ENCODE measurements around the gene MVD. TPM values are rescaled to one million over a fixed set of nuclear protein-coding genes. Genes with fewer than 3 reads are reported as not detected.

Gene MVD, protein sequence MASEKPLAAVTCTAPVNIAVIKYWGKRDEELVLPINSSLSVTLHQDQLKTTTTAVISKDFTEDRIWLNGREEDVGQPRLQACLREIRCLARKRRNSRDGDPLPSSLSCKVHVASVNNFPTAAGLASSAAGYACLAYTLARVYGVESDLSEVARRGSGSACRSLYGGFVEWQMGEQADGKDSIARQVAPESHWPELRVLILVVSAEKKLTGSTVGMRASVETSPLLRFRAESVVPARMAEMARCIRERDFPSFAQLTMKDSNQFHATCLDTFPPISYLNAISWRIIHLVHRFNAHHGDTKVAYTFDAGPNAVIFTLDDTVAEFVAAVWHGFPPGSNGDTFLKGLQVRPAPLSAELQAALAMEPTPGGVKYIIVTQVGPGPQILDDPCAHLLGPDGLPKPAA
- 32.1 and 44.2 TPM in 2 replicates for total RNA-seq

DNA sequence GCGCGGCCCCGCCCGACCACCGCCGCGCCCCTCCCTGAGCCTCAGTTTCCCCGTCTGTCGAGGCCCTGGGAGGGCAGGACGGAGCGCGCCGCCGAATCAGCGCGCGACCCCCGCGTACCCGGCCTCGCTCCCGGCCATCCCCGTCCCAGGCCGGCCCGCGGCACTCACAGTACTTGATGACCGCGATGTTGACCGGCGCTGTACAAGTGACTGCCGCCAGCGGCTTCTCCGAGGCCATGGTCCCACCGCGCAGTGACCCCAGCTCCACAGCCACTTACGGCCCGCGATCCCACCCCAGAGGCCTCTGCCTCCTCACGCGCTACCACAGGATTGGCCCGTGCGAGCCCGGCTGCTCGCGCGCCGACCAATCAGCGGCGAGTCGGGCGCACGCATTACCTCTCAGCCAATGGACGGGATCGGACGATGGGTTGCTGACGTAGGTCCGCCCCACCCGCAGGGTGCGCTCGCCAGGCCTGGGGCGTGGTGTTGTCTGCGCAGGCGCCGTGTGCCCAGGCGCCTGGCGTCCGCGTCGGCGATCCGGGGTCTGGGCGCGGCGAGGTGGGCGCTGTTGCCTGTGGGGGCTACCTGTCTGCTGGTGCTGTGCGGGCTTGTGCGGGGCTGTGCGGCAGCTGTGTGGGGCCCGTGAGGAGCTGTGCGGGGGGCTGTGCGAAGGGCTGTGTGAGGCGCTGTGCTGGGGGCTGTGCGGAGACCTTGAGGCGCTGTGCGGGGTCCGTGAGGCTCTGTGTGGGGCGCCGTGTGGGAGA lies at the start of gene MVD:
MVD (minus strand) TSS at position 249 of the 764 bp plus-strand sequence; CDS start at position 238, 11 bp downstream.

DNA sequence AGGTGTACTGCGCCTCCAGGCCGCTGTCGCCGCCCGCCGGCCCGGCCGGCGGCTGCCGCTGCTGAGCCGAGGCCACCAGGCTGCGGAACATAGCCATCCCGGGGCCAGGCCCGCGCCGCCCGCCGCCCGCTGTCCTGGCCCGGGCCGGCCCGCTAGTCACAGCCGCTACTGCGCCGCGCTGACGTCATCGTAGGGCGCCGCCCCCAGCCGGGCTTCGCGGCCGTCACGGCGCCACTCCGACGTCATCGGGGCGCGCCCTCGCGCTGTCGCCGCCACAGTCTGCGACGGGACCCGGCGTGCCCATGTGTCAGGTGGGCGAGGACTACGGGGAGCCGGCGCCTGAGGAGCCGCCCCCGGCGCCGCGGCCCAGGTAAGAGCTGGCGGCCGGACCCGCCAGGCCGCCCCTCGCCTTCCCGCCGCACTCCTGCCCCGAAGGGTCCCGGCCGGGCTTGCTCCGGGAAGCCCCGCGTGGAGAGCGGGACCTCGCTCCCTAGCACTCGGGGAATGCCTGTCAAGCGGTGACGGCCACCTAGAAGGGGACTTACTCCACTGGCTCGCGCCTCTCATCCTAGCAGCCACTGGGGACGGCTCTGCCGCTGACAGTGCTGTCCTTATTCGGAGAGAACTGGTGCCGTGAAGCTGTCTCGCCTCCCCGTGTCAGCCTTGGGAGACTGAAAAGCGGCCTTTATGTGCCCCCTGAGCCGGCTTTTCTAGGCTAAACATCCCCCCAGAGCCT lies 43.5 kb upstream of the MVD start, which contains the start of the genes CTU2 and RNF166:
CTU2 (plus strand) TSS at position 275 of the 736 bp plus-strand sequence; CDS start at position 303, 28 bp downstream.
RNF166 (minus strand) TSS at position 180 of the 736 bp plus-strand sequence; CDS start at position 97, 83 bp downstream.

DNA sequence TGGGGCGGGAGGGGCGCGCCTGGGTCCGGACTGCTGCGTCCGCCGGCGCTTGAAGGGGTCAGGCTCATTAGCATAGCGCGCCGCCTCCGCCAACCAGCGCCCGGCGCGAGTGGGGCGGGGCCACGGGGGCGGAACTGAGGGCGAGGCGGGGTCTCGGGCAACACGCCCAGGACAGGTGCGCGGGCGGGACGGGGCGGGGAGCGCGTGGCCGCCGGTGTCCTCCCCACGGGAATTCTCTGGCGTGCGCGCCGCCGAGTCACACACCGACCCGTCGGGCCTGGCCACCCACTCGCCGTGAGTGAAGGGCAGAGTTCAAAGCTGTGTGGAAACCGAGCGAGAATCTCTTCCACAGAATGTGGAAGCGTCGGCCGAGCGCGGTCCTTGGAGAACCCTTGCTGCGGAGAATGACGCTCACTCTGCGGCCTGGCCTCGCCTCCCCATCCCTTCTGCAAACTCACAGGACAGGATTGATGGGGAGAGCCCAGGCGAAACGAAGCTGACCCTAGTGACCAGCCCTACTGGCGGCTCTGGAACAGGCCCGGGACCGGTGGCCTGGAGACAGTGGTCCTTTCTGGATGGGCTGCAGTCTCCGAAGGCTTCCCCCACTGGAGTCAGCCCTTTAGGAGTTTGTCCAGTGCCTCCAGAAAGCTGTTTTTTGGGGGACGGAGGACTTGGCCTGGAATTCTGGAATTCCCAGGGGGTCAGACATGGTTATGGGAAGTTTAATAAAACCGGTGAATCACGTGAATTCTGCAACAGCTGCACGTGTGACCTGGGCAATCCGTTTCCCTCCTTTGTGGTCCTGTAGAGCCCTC lies 23.8 kb upstream of the MVD start, which contains the start of gene SNAI3:
SNAI3 (minus strand) TSS at position 69 of the 815 bp plus-strand sequence. CDS start 101 bp downstream, outside the sequence.

DNA sequence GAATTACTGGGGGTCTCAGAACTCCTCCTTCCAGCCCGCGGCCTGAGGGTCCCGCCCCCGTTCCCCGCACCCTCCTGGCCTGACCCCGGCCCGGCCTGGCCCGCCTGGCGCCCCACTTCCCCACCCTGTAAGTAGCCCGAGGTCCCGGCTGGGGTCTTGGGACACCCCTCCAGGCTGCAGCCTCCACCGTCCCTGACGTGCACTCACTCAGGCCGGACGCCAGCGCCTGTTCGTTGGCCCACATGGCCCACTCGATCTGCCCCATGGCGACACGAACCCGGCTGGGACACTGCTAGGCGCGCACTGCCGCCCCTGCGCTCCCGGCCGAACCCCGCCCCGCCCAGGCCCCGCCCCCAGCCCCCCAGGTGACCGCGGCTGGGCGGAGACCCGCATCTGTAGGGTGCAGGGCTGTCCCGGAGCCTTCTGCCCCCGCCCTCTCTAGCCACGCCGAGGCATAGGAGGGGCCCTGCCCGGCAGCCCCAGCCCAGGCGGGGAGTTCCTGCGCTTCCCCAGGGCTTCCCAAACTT lies 12.1 kb downstream of the MVD start, which contains the start of gene CYBA:
CYBA (minus strand) TSS at position 305 of the 527 bp plus-strand sequence; CDS start at position 265, 40 bp downstream.

DNA sequence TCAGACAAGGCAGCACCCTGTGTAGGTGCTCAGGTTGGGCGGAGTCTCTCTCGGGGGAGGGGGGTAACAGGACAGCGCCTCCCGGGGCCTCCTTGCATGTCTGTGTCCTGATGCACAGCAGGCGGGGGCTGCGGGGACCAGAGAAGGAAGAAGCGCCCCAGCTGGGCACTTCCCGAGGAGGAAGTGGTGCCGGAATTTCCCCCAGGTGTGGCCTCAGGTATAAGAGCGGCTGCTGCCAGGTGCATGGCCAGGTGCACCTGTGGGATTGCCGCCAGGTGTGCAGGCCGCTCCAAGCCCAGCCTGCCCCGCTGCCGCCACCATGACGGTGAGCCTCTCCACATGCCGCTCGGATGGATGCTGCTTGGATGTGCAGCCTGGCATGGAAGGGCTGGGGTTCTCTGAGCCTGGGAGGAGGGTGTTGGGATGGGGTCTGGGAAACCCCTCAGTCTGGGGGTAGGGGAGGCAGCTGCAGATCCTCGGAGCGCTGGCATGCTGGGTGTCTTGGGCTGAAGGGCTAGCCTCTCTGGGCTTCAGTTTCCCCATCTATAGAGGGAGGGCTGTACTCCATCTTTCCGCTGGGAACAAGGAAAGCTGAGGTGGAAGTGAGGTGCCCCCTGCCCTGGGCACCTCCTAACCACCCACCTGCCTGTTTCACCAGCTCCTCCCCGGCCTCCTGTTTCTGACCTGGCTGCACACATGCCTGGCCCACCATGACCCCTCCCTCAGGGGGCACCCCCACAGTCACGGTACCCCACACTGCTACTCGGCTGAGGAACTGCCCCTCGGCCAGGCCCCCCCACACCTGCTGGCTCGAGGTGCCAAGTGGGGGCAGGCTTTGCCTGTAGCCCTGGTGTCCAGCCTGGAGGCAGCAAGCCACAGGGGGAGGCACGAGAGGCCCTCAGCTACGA lies 24.3 kb downstream of the MVD start, which contains the start of gene IL17C:
IL17C (plus strand) TSS at position 250 of the 908 bp plus-strand sequence; CDS start at position 320, 70 bp downstream.

Other genes starting within 250 kb of the MVD start
- gene ZFPM1, start 209.8 kb downstream of the MVD start, total RNA-seq: 1.4 and 3.0 TPM in 2 replicates
- gene ZC3H18, start 92.7 kb downstream of the MVD start, total RNA-seq: 13.6 and 14.2 TPM in 2 replicates
- not detected in 2 replicates for gene IL17C, start 24.5 kb downstream of the MVD start, total RNA-seq
- gene CYBA, start 12.0 kb downstream of the MVD start, total RNA-seq: 257 and 264 TPM in 2 replicates
- gene SNAI3, start 23.4 kb upstream of the MVD start, total RNA-seq: not detected in 2 replicates
- gene RNF166, start 43.3 kb upstream of the MVD start, total RNA-seq: 11.6 and 12.2 TPM in 2 replicates
- 9.9 and 17.8 TPM in 2 replicates for gene CTU2, start 43.4 kb upstream of the MVD start, total RNA-seq
- gene PIEZO1, start 122.1 kb upstream of the MVD start, total RNA-seq: 58.3 and 59.5 TPM in 2 replicates
- 2.2 and 6.1 TPM in 2 replicates for gene CDT1, start 140.7 kb upstream of the MVD start, total RNA-seq
- gene APRT, start 148.8 kb upstream of the MVD start, total RNA-seq: 136 and 144 TPM in 2 replicates
- gene GALNS, start 193.9 kb upstream of the MVD start, total RNA-seq: 18.8 and 25.7 TPM in 2 replicates
- 36.3 and 41.2 TPM in 2 replicates for gene TRAPPC2L, start 194.0 kb upstream of the MVD start, total RNA-seq
- gene PABPN1L, start 203.6 kb upstream of the MVD start, total RNA-seq: not detected in 2 replicates

All from cardiac ventricle fibroblast (primary cell).